HL-60 (cell line): ENCODE data around the gene PTPMT1.

Source experiments
- DNase-seq, 2 experiments: peaks; one replicate each; pipeline ENCODE4 v3.0.0-alpha.2; 2010 to 2020; ENCODE audit warnings: low read depth in 1 of 2, low spot score in 1 of 2
- H3K27ac ChIP-seq: fragments of 250-450 bp; sonication (Bioruptor Pico); replicated peaks from 2 replicates; pipeline ENCODE4 v1.5.1; 2020; ENCODE audit warnings: mild to moderate bottlenecking, moderate library complexity
- H3K27me3 ChIP-seq: fragments of 250-450 bp; sonication (Bioruptor Pico); 2 replicates; pipeline ENCODE4 v1.5.1; 2021; ENCODE audit warnings: mild to moderate bottlenecking, moderate library complexity; ENCODE audit not compliant: insufficient read depth, poor library complexity, severe bottlenecking
- H3K4me3 ChIP-seq: replicated peaks from 2 replicates; pipeline ENCODE4 v1.5.1; 2011; ENCODE audit warnings: mild to moderate bottlenecking, control low read depth, low read length; ENCODE audit not compliant: insufficient read depth
- CTCF ChIP-seq: IDR thresholded peaks from one replicate; pipeline ENCODE4 v1.5.1; 2011; ENCODE audit warnings: low read length, control low read depth, inconsistent platforms; ENCODE audit not compliant: insufficient read depth
- GABPA ChIP-seq: IDR thresholded peaks from 2 replicates; pipeline ENCODE4 v1.6.1; 2012; ENCODE audit warnings: low read depth
- POLR2AphosphoS5 ChIP-seq: IDR thresholded peaks from 2 replicates; pipeline ENCODE4 v1.6.1; 2012; ENCODE audit warnings: low read depth
- REST ChIP-seq: IDR thresholded peaks from 2 replicates; pipeline ENCODE4 v1.6.1; 2012; ENCODE audit warnings: low read depth; ENCODE audit not compliant: insufficient replicate concordance
- SPI1 ChIP-seq: IDR thresholded peaks from 2 replicates; pipeline ENCODE4 v1.6.1; 2012; ENCODE audit warnings: low read depth, mild to moderate bottlenecking, borderline replicate concordance

PTPMT1 gene

GRCh38 chr11:47593492-47593933 is 28.1 kb downstream of the PTPMT1 start:
- no peak overlapping the region for H3K4me3 ChIP-seq
- peaks cover 17% of the 10 kb centered on the region for H3K27me3 ChIP-seq
- no peak for DNase-seq
- TF ChIP-seq GABPA, result no peak
- TF ChIP-seq REST, result no peak
- no peak for TF ChIP-seq CTCF
- no peak for TF ChIP-seq SPI1
- no peak for TF ChIP-seq POLR2AphosphoS5
- H3K27ac ChIP-seq, result no peak overlapping the region

- Histone ChIP-seq H3K4me3 (no peak within 1 kb of the TSS), H3K27ac (no peak within 1 kb of the TSS), H3K27me3 (peaks cover 17% of the 10 kb centered on the region)
- DNase-seq, result no peak
- TF ChIP-seq POLR2AphosphoS5 (no peak), REST (no peak), SPI1 (no peak), CTCF (no peak), GABPA (no peak)
These were observed 28.8 kb downstream of the PTPMT1 start, which contains the start of gene C1QTNF4 for GRCh38 chr11:47593934-47594855. C1QTNF4 (minus strand) TSS chr11:47594411; CDS start chr11:47590810, 3,601 bp downstream.

- DNase-seq, result no peak
- peaks cover 17% of the 10 kb centered on the region for H3K27me3 ChIP-seq
- H3K4me3 ChIP-seq, result no peak overlapping the region
- TF ChIP-seq GABPA (no peak), SPI1 (no peak), REST (no peak), CTCF (no peak), POLR2AphosphoS5 (no peak)
- no peak overlapping the region for H3K27ac ChIP-seq
These were observed 29.6 kb downstream of the PTPMT1 start for GRCh38 chr11:47595029-47595428.
